Prostate gland (tissue), 2 donors: ENCODE data around the gene GPR26. TPM values are rescaled to one million over a fixed set of nuclear protein-coding genes. Genes with fewer than 3 reads are reported as not detected.

ENCODE experiments used
- DNase-seq: peaks from one replicate; pipeline ENCODE4 v3.0.0-alpha.2; 2019; ENCODE audit warnings: low spot score
- H3K27ac ChIP-seq, 2 donors: fragments of 200-600 bp; sonication (generic); 2 replicates each; pipeline ENCODE4 v1.5.1; 2017 to 2019
- H3K27me3 ChIP-seq: fragments of 200-600 bp; sonication (generic); replicated peaks from 2 replicates; pipeline ENCODE4 v1.5.1; 2019; ENCODE audit not compliant: insufficient read depth
- H3K36me3 ChIP-seq, 2 donors: fragments of 200-600 bp; sonication (generic); 1 replicate in 1 of 2; 2 replicates in 1 of 2; pipeline versions ENCODE4 v1.5.1 to v1.8.1; 2017 to 2019
- H3K4me1 ChIP-seq: fragments of 200-600 bp; sonication (generic); replicated peaks from 2 replicates; pipeline ENCODE4 v1.5.1; 2019
- H3K4me3 ChIP-seq, 2 donors: fragments of 200-600 bp; sonication (generic); 2 replicates each; pipeline ENCODE4 v1.5.1; 2017 to 2019
- H3K9me3 ChIP-seq: fragments of 200-600 bp; sonication (generic); 2 replicates; pipeline ENCODE4 v1.5.1; 2017
- POLR2A ChIP-seq: fragments of 450-650 bp; IDR thresholded peaks from one replicate; pipeline ENCODE4 v1.6.1; 2016; ENCODE audit warnings: antibody characterized with exemption, mild to moderate bottlenecking
- POLR2AphosphoS5 ChIP-seq: sonication (generic); formaldehyde crosslinking; IDR thresholded peaks from one replicate; pipeline ENCODE4 v1.6.1; 2017; ENCODE audit warnings: antibody characterized with exemption
- WGBS: methylation state at CpG from one replicate; pipeline ENCODE4 v1.1.5; 2018; 5-methylcytosine and 5-hydroxymethylcytosine counted together
- intact Hi-C: fragments of 100-400 bp; cut with DNase I; formaldehyde crosslinking; loops from one replicate; pipeline ENCODE4 v1.14.2; 2022
- total RNA-seq, 2 donors: library from RNA; depleted of rRNA; stranded (reverse); fragments of >200 nt; gene quantifications; one replicate each; pipeline ENCODE4 v1.1.0, GENCODE V29; 2016
- TF ChIP-seq, protein P1 (sequence below), 4 experiments: fragments of 200-600 bp in 2 of 4; fragments of 450-650 bp in 2 of 4; sonication (generic) in 2 of 4; IDR thresholded peaks; 1 replicate in 3 of 4; 2 replicates in 1 of 4; pipeline ENCODE4 v1.5.1; 2016 to 2019; ENCODE audit warnings: antibody characterized with exemption in 4 of 4, mild to moderate bottlenecking in 2 of 4, moderate library complexity in 2 of 4

The GPR26 gene
- total RNA-seq, 2 donors from 2014 or later, result 0.23 TPM; not detected in 1

DNA sequence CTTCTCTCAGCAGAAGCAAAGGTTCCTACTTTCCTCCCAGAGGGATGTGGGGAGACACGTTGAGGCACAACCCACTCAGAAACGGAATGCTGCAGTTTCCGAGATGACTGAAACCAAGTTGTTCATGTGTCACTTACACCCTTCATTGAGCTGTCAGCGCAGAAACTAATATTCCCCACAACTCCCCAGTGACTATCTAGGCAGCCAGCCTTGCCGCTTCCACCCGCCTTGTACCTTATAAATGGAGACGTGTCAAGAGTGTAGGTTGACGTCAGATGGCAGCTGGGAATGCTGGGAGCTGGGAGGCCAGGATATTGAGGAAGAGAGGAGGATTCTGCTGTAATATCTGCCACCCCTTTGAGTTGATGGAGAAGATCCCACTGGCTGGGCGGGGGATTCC is 15.1 kb downstream of the GPR26 start:
- H3K4me1 ChIP-seq, result no peaks in the 10 kb centered on the region
- no peaks in the 10 kb centered on the region for H3K27me3 ChIP-seq
- H3K9me3 ChIP-seq, result no peaks in the 10 kb centered on the region
- intact Hi-C loops, result no loop called here
- H3K27ac ChIP-seq, result no peak overlapping the region
- no peak overlapping the region for H3K4me3 ChIP-seq
- no peaks in the 10 kb centered on the region for H3K36me3 ChIP-seq
- DNase-seq, result no peak
- 73% methylated on average over 9 of the region's 9 CpGs for WGBS
- no peak for TF ChIP-seq POLR2A
- TF ChIP-seq POLR2AphosphoS5, result no peak
- TF ChIP-seq, protein P1, sequence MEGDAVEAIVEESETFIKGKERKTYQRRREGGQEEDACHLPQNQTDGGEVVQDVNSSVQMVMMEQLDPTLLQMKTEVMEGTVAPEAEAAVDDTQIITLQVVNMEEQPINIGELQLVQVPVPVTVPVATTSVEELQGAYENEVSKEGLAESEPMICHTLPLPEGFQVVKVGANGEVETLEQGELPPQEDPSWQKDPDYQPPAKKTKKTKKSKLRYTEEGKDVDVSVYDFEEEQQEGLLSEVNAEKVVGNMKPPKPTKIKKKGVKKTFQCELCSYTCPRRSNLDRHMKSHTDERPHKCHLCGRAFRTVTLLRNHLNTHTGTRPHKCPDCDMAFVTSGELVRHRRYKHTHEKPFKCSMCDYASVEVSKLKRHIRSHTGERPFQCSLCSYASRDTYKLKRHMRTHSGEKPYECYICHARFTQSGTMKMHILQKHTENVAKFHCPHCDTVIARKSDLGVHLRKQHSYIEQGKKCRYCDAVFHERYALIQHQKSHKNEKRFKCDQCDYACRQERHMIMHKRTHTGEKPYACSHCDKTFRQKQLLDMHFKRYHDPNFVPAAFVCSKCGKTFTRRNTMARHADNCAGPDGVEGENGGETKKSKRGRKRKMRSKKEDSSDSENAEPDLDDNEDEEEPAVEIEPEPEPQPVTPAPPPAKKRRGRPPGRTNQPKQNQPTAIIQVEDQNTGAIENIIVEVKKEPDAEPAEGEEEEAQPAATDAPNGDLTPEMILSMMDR (IDR thresholded peaks at IDR 0.05), result no peak

DNA sequence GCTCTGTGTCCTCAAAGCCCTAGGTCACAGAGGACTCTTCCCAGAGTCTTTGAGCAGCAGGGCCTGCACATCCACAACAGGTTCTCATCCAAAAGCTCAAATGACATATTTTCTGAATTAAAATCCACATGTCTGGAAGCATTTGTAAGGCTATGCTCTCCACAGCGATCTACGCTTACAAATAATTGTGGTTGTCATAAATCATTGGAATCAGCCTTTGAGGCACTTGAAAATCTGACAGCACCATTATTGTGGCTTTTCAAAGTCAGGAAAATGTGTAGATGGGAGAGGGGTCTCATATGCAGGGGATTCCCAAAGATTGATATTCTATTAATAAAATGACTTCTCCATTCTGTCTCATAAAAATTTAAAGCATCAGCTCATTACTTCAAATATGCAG is 16.3 kb downstream of the GPR26 start:
- intact Hi-C loops, result no loop called here
- Histone ChIP-seq H3K27me3 (no peaks in the 10 kb centered on the region), H3K27ac (no peak overlapping the region), H3K36me3 (no peaks in the 10 kb centered on the region), H3K9me3 (no peaks in the 10 kb centered on the region), H3K4me3 (no peak overlapping the region), H3K4me1 (no peaks in the 10 kb centered on the region)
- DNase-seq, result no peak
- TF ChIP-seq POLR2AphosphoS5 (no peak), POLR2A (no peak)
- TF ChIP-seq, protein P1 (IDR thresholded peaks at IDR 0.05), result no peak
- 75% methylated on average over 2 of the region's 2 CpGs for WGBS

DNA sequence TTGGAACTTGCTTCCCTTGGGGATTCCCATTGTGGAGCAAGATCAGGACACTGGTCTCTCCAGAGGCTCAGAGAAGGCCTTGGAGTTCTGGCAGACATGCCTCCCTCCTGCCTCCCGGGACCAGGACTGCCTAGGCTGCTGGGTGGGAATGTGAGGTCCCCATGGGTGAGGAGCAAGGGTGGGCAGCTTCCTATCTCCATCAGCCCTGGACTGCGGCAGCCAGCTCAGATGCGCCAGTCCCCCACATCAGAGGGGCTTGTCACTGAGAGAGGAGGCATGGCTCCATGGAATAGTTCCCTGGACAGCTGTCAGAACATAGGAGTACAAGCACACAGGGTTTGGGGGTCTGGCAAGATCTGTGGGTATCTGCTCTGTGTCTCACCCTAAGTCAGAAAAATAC is 17.3 kb downstream of the GPR26 start:
- H3K9me3 ChIP-seq, result no peaks in the 10 kb centered on the region
- 72% methylated on average over 3 of the region's 3 CpGs for WGBS
- H3K27ac ChIP-seq, result no peak overlapping the region
- no peaks in the 10 kb centered on the region for H3K4me1 ChIP-seq
- intact Hi-C loops, result no loop called here
- no peaks in the 10 kb centered on the region for H3K27me3 ChIP-seq
- no peak for DNase-seq
- no peak overlapping the region for H3K4me3 ChIP-seq
- no peaks in the 10 kb centered on the region for H3K36me3 ChIP-seq
- no peak for TF ChIP-seq POLR2AphosphoS5
- TF ChIP-seq, protein P1 (IDR thresholded peaks at IDR 0.05), result no peak
- no peak for TF ChIP-seq POLR2A

DNA sequence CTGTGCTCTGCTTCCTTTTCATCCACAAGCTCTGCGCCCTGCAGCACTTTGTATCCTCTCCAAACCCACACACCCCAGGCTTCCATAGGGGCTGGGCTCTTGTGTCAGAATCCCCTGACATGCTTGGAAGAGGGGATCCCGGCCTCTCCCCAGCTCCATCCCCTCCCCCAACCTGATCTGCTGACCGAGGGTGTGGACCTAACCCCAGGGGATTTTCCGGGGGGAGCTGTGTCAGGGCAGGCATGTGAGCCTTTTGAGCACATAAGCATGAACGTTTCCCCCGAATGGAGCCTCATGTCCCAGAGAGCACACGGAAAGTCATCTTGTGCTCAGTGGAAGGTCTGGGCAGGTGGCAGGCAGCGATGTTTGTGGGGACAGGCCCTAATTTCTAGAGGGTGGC is 17.7 kb downstream of the GPR26 start:
- no peak overlapping the region for H3K4me3 ChIP-seq
- WGBS, result 63% methylated on average over 8 of the region's 8 CpGs

DNA sequence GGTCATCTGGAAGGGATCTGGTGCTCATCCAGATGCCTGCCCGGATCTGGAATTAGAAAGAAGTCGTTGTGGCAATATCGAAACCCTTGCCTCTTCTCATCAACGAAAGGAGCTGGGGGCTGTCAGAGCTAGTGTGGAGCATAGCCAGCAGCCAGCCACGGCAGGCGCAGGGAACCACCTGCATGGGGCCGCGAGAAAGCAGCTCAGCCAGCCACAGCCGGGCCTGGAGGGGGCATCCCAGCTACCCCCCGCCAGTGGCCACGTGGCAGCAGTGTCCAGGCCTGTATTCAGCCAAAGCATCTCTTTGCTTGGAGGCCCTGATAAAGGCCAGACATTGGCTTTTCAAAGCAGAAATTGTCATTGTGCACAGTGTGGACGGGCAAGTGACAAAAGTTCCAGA is 19.1 kb downstream of the GPR26 start:
- TF ChIP-seq POLR2A (no peak), POLR2AphosphoS5 (no peak)
- TF ChIP-seq, protein P1 (IDR thresholded peaks at IDR 0.05), result no peak
- H3K4me1 ChIP-seq, result no peaks in the 10 kb centered on the region
- H3K27me3 ChIP-seq, result no peaks in the 10 kb centered on the region
- intact Hi-C loops, result no loop called here
- H3K9me3 ChIP-seq, result no peaks in the 10 kb centered on the region
- no peaks in the 10 kb centered on the region for H3K36me3 ChIP-seq
- 78% methylated on average over 12 of the region's 12 CpGs for WGBS
- no peak overlapping the region for H3K27ac ChIP-seq
- no peak for DNase-seq
- H3K4me3 ChIP-seq, result no peak overlapping the region

More for the DNA sequence above, 17.7 kb downstream of the GPR26 start:
- intact Hi-C loops, result no loop called here
- no peaks in the 10 kb centered on the region for H3K36me3 ChIP-seq
- H3K9me3 ChIP-seq, result no peaks in the 10 kb centered on the region
- H3K27me3 ChIP-seq, result no peaks in the 10 kb centered on the region
- no peak overlapping the region for H3K27ac ChIP-seq
- TF ChIP-seq POLR2A, result no peak
- TF ChIP-seq POLR2AphosphoS5, result no peak
- TF ChIP-seq, protein P1 (IDR thresholded peaks at IDR 0.05), result no peak
- DNase-seq, result no peak
- H3K4me1 ChIP-seq, result no peaks in the 10 kb centered on the region
